Spleen (tissue), 7 donors: Measurements from ENCODE around the gene KBTBD8.

Source experiments
- CTCF ChIP-seq, 11 experiments: fragments of 200-600 bp in 7 of 11; fragments of 450-650 bp in 4 of 11; sonication (generic) in 4 of 11; IDR thresholded peaks in 8 of 11; conservative IDR thresholded peaks in 3 of 11; 1 replicate in 7 of 11; 2 replicates in 4 of 11; pipeline versions ENCODE4 v1.4.0 to v1.8.0; 2016 to 2021; ENCODE audit warnings: antibody characterized with exemption in 11 of 11, inconsistent platforms in 4 of 11, mild to moderate bottlenecking in 1 of 11
- POLR2A ChIP-seq, 3 donors: fragments of 450-650 bp; IDR thresholded peaks; one replicate each; pipeline ENCODE4 v1.5.1; 2017; ENCODE audit warnings: antibody characterized with exemption in 3 of 3, mild to moderate bottlenecking in 1 of 3
- POLR2AphosphoS5 ChIP-seq, 3 donors: sonication (generic); formaldehyde crosslinking; IDR thresholded peaks; one replicate each; pipeline ENCODE4 v1.5.1; 2017; ENCODE audit warnings: antibody characterized with exemption in 3 of 3
- donor health status: DM: no; HTN: no; CAD: no; lungs with moderate emphysema.
- donor health status: DM: no; HTN: no; CAD: no.
- donor health status: DM: no; HTN: no; CAD: no.

- TF ChIP-seq POLR2AphosphoS5 (IDR thresholded peaks at IDR 0.05) (no peak), POLR2A (IDR thresholded peaks at IDR 0.05) (no peak), CTCF (IDR thresholded peaks at IDR 0.05 in 8 of 11, conservative IDR thresholded peaks at IDR 0.05 in 3 of 11) (no peak)
Observed at GRCh38 chr3:67018789-67019526, 20.9 kb downstream of the KBTBD8 start.
